Measurements from ENCODE around the gene OR56B4. TPM values are rescaled to one million over a fixed set of nuclear protein-coding genes. Genes with fewer than 3 reads are reported as not detected.

OR56B4 gene
- total RNA-seq, 4 donors from 2014 or later, result not detected

DNA sequence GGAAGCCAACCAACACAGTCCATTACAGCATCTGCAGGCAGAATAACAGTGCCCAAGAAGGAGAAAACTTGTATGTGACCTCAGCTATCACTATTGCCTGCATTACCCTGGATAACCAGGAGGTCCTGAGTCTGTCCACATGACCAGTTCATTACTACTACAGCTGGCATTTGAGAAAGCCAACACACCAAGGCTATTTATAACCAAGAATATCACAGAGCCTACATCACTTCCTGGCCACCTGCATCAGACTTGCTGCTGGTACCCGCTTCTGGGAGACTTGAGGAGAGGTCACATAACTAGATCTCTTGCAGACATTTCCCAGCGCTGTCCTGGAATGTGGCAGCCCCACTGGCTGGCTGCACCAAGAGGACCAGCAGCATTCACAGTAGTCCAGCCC lies 11.1 kb upstream of the OR56B4 start:
- TF ChIP-seq CTCF (IDR thresholded peaks at IDR 0.05), result no peak
- TF ChIP-seq POLR2A (IDR thresholded peaks at IDR 0.05), result no peak

DNA sequence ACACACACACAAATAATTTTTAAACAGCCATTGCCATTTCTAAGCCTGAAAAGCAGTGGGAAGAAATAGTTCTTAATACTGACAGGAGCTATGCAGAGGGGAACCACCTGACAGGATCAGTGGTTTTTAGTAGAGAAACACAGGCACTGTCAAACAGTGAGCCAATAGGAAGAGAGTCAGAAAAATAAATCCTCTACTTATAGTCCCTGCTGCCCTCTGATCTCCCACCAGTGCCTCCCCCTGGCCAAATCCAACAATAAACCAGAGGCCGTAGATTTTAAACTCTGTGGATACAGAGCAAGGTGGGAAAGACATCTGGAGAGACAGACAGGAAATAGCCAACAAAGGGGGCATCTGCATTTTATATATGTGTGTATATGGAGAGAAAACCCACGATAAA lies 7.9 kb upstream of the OR56B4 start:
- Histone ChIP-seq H3K36me3 (no peaks in the 10 kb centered on the region), H3K4me3 (no peak overlapping the region), H3K27me3 (no peaks in the 10 kb centered on the region), H3K9me3 (no peaks in the 10 kb centered on the region), H3K27ac (no peak overlapping the region), H3K4me1 (no peaks in the 10 kb centered on the region)
- TF ChIP-seq POLR2A (IDR thresholded peaks at IDR 0.05) (no peak), CTCF (IDR thresholded peaks at IDR 0.05) (no peak)
- DNase-seq, result no peak
- intact Hi-C loops (cut with DNase I; ENCODE audit: low total_unique reads), result no loop called here

More for the DNA sequence above, 11.1 kb upstream of the OR56B4 start:
- H3K9me3 ChIP-seq, result no peaks in the 10 kb centered on the region
- no peak for DNase-seq
- H3K27me3 ChIP-seq, result no peaks in the 10 kb centered on the region
- no peaks in the 10 kb centered on the region for H3K36me3 ChIP-seq
- no peaks in the 10 kb centered on the region for H3K4me1 ChIP-seq
- no peak overlapping the region for H3K4me3 ChIP-seq
- intact Hi-C loops (cut with DNase I; ENCODE audit: low total_unique reads), result no loop called here
- no peak overlapping the region for H3K27ac ChIP-seq

GRCh38 chr11:6110011-6110410 lies 2.5 kb downstream of the OR56B4 start:
- Histone ChIP-seq H3K4me1 (no peaks in the 10 kb centered on the region), H3K9me3 (no peaks in the 10 kb centered on the region), H3K4me3 (no peak overlapping the region), H3K27me3 (no peaks in the 10 kb centered on the region), H3K36me3 (no peaks in the 10 kb centered on the region), H3K27ac (no peak overlapping the region)
- no peak for DNase-seq
- intact Hi-C loops (cut with DNase I; ENCODE audit: low total_unique reads), result no loop called here
- TF ChIP-seq POLR2A (IDR thresholded peaks at IDR 0.05), result no peak
- no peak for TF ChIP-seq CTCF (IDR thresholded peaks at IDR 0.05)

GRCh38 chr11:6111673-6112072 lies 4.2 kb downstream of the OR56B4 start:
- TF ChIP-seq POLR2A (IDR thresholded peaks at IDR 0.05), result no peak
- no peak for TF ChIP-seq CTCF (IDR thresholded peaks at IDR 0.05)
- H3K9me3 ChIP-seq, result no peaks in the 10 kb centered on the region
- H3K4me3 ChIP-seq, result no peak overlapping the region
- no peaks in the 10 kb centered on the region for H3K4me1 ChIP-seq
- DNase-seq, result no peak
- no peak overlapping the region for H3K27ac ChIP-seq
- intact Hi-C loops (cut with DNase I; ENCODE audit: low total_unique reads), result no loop called here
- no peaks in the 10 kb centered on the region for H3K27me3 ChIP-seq
- no peaks in the 10 kb centered on the region for H3K36me3 ChIP-seq

DNA sequence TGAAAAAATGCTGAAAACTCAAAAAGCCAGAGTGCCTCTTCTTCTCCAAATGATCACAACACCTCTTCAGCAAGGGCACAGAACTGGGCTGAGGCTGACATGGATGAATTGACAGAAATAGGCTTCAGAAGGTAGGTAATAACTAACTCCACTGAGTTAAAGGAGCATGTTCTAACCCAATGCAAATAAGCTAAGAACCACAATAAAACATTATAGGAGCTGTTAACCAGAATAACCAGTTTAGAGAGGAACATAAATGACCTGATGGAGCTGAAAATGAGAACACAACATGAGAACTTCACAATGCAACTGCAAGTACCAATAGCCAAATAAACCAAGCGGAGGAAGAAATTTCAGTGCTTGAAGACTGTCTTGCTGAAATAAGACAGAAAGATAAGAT lies 9.2 kb downstream of the OR56B4 start:
- Histone ChIP-seq H3K27ac (no peak overlapping the region), H3K36me3 (no peaks in the 10 kb centered on the region), H3K9me3 (no peaks in the 10 kb centered on the region), H3K4me3 (no peak overlapping the region), H3K4me1 (no peaks in the 10 kb centered on the region), H3K27me3 (no peaks in the 10 kb centered on the region)
- intact Hi-C loops (cut with DNase I; ENCODE audit: low total_unique reads), result no loop called here
- TF ChIP-seq CTCF (IDR thresholded peaks at IDR 0.05) (no peak), POLR2A (IDR thresholded peaks at IDR 0.05) (no peak)
- no peak for DNase-seq

Measured in uterus (tissue), 4 donors.